Esophagus muscularis mucosa (tissue), 4 donors: ENCODE data around the gene NTM. TPM values are rescaled to one million over a fixed set of nuclear protein-coding genes. Genes with fewer than 3 reads are reported as not detected.

Experiments
- DNase-seq: peaks from one replicate; pipeline ENCODE4 v3.0.0-alpha.2; 2017; ENCODE audit errors: extremely low spot score
- H3K27ac ChIP-seq, 4 donors: fragments of 200-600 bp; sonication (generic); replicated peaks in 1 of 4; 1 replicate in 3 of 4; 2 replicates in 1 of 4; pipeline ENCODE4 v1.5.1; 2016 to 2019; ENCODE audit warnings: mild to moderate bottlenecking in 1 of 4
- H3K27me3 ChIP-seq, 4 donors: fragments of 200-600 bp; sonication (generic); one replicate each; pipeline versions ENCODE4 v1.5.1 to v1.6.0; 2016 to 2019
- H3K36me3 ChIP-seq, 4 donors: fragments of 200-600 bp; sonication (generic); one replicate each; pipeline ENCODE4 v1.5.1; 2016 to 2019
- H3K4me1 ChIP-seq, 4 donors: fragments of 200-600 bp; sonication (generic); one replicate each; pipeline ENCODE4 v1.5.1; 2016 to 2019
- H3K4me3 ChIP-seq, 4 donors: fragments of 200-600 bp; sonication (generic); 1 replicate in 2 of 4; 2 replicates in 2 of 4; pipeline ENCODE4 v1.5.1; 2016 to 2019; ENCODE audit warnings: mild to moderate bottlenecking in 4 of 4, moderate library complexity in 1 of 4
- H3K9me3 ChIP-seq, 4 donors: fragments of 200-600 bp; sonication (generic); 1 replicate in 3 of 4; 2 replicates in 1 of 4; pipeline ENCODE4 v1.5.1; 2016 to 2019
- CTCF ChIP-seq, 3 experiments: fragments of 200-600 bp in 2 of 3; fragments of 450-650 bp in 1 of 3; sonication (generic) in 2 of 3; IDR thresholded peaks; one replicate each; pipeline ENCODE4 v1.5.1; 2017 to 2019; ENCODE audit warnings: antibody characterized with exemption in 3 of 3, mild to moderate bottlenecking in 2 of 3, moderate library complexity in 1 of 3
- EP300 ChIP-seq: sonication (generic); formaldehyde crosslinking; IDR thresholded peaks from one replicate; pipeline ENCODE4 v1.6.1; 2017; ENCODE audit warnings: antibody characterized with exemption
- POLR2A ChIP-seq: fragments of 450-650 bp; IDR thresholded peaks from one replicate; pipeline ENCODE4 v1.6.1; 2017; ENCODE audit warnings: antibody characterized with exemption, moderate library complexity, mild to moderate bottlenecking, low read depth
- POLR2AphosphoS5 ChIP-seq, 2 donors: sonication (generic); formaldehyde crosslinking; IDR thresholded peaks; one replicate each; pipeline ENCODE4 v1.6.1; 2017; ENCODE audit warnings: antibody characterized with exemption in 2 of 2
- WGBS: methylation state at CpG from one replicate; pipeline ENCODE4 v1.1.5; 2018; 5-methylcytosine and 5-hydroxymethylcytosine counted together
- intact Hi-C: fragments of 100-400 bp; cut with DNase I; formaldehyde crosslinking; loops from one replicate; pipeline ENCODE4 v1.15.1; 2023
- total RNA-seq, 4 donors: library from RNA; depleted of rRNA; stranded (reverse); fragments of >200 nt; gene quantifications; one replicate each; pipeline versions ENCODE4 v1.1.0 to v1.2.1, GENCODE V29; 2016

The NTM gene
- total RNA-seq, 4 donors from 2014 or later: 5.6 to 25.3 (median 8.3) TPM

GRCh38 chr11:132048040-132048439 lies 677.6 kb downstream of the NTM start:
- Histone ChIP-seq H3K27me3 (no peaks in the 10 kb centered on the region), H3K4me1 (peaks cover 0 to 21% (median 6%) of the 10 kb centered on the region in 4 donors), H3K36me3 (no peaks in the 10 kb centered on the region), H3K9me3 (no peaks in the 10 kb centered on the region), H3K4me3 (no peak overlapping the region), H3K27ac (no peak overlapping the region)
- intact Hi-C loops: no loop called here
- WGBS: 81% methylated on average over 4 of the region's 4 CpGs
- TF ChIP-seq POLR2A: no peak
- TF ChIP-seq POLR2AphosphoS5 (IDR thresholded peaks at IDR 0.05): no peak
- TF ChIP-seq CTCF (IDR thresholded peaks at IDR 0.05): no peak
- no peak for TF ChIP-seq EP300
- no peak for DNase-seq

- TF ChIP-seq POLR2AphosphoS5 (IDR thresholded peaks at IDR 0.05): no peak
- no peak for TF ChIP-seq EP300
- no peak for TF ChIP-seq POLR2A
- no peak for TF ChIP-seq CTCF (IDR thresholded peaks at IDR 0.05)
- Histone ChIP-seq H3K27ac (no peak overlapping the region), H3K4me1 (peaks cover 0 to 21% (median 6%) of the 10 kb centered on the region in 4 donors), H3K9me3 (no peaks in the 10 kb centered on the region), H3K36me3 (no peaks in the 10 kb centered on the region), H3K4me3 (no peak overlapping the region), H3K27me3 (no peaks in the 10 kb centered on the region)
- no peak for DNase-seq
- WGBS: 92% methylated on average over 2 of the region's 4 CpGs
- intact Hi-C loops: no loop called here
Observed at GRCh38 chr11:132049205-132049604, 678.8 kb downstream of the NTM start.

- DNase-seq: no peak
- Histone ChIP-seq H3K4me1 (peaks cover 0 to 21% (median 6%) of the 10 kb centered on the region in 4 donors), H3K27ac (no peak overlapping the region), H3K9me3 (no peaks in the 10 kb centered on the region), H3K27me3 (no peaks in the 10 kb centered on the region), H3K36me3 (no peaks in the 10 kb centered on the region), H3K4me3 (no peak overlapping the region)
- TF ChIP-seq EP300: no peak
- no peak for TF ChIP-seq POLR2AphosphoS5 (IDR thresholded peaks at IDR 0.05)
- 80% methylated on average over 4 of the region's 4 CpGs for WGBS
- intact Hi-C loops: no loop called here
Observed at GRCh38 chr11:132050049-132050448, 679.6 kb downstream of the NTM start.

GRCh38 chr11:132050577-132051165 lies 680.3 kb downstream of the NTM start:
- WGBS: 76% methylated on average over 6 of the region's 6 CpGs
- Histone ChIP-seq H3K27ac (no peak overlapping the region), H3K27me3 (no peaks in the 10 kb centered on the region), H3K36me3 (no peaks in the 10 kb centered on the region), H3K4me1 (peaks cover 0 to 25% (median 9%) of the 10 kb centered on the region in 4 donors), H3K9me3 (no peaks in the 10 kb centered on the region), H3K4me3 (no peak overlapping the region)
- TF ChIP-seq POLR2A (no peak), CTCF (IDR thresholded peaks at IDR 0.05) (no peak), POLR2AphosphoS5 (IDR thresholded peaks at IDR 0.05) (no peak), EP300 (no peak)
- no peak for DNase-seq
- intact Hi-C loops: no loop called here

- H3K27ac ChIP-seq: no peak overlapping the region
- 89% methylated on average over 2 of the region's 2 CpGs for WGBS
Observed at GRCh38 chr11:132051704-132052103, 681.3 kb downstream of the NTM start.

More at GRCh38 chr11:132051704-132052103, 681.3 kb downstream of the NTM start:
- TF ChIP-seq POLR2A (no peak), EP300 (no peak), POLR2AphosphoS5 (IDR thresholded peaks at IDR 0.05) (no peak), CTCF (IDR thresholded peaks at IDR 0.05) (no peak)
- Histone ChIP-seq H3K4me1 (peaks cover 0 to 27% (median 10%) of the 10 kb centered on the region in 4 donors), H3K36me3 (no peaks in the 10 kb centered on the region), H3K9me3 (no peaks in the 10 kb centered on the region), H3K27me3 (no peaks in the 10 kb centered on the region), H3K4me3 (no peak overlapping the region)
- DNase-seq: no peak
- intact Hi-C loops: no loop called here
